Measurements from ENCODE around the gene SMAD7. TPM values are rescaled to one million over a fixed set of nuclear protein-coding genes. Genes with fewer than 3 reads are reported as not detected.

The SMAD7 gene
- total and polyA plus RNA-seq, 10 of the 15 experiments (the other 5 are each of a cell fraction or from before 2014, with no cell fraction given), result 1.3 to 22.5 (median 8.0) TPM

DNA sequence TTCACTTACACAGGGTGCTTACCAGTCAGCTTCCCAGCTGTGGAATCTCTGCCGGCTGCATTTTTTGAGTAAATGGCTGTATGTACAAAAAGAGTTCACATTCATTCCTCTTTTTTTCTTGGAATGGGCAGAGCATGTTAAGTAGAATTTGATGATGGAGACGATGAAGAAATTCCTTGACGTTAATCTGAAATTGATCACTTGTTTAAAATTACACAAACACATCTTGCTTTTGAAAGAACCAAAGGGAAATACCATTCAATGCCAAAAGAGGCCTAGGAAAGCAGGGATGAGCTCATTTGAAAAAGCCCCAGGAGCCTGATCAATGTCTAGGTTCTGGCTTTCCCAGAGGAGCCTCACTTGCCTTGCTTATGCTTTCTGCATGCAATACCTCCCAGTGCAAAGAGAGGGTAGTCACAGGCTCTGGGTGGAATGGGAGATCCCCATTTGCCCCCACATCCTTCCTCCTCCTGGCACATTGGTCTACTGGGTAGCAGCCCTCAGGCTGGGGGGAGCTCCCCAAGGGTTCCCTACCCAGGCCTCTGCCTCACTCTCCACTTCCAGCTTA, 12.3 kb upstream of the SMAD7 start:
- H3K27me3 ChIP-seq (replicated peaks in 1 of 2; ENCODE audit: control insufficient read depth in 2 of 2, insufficient read depth in 2 of 2, low read length in 1 of 2), result peaks cover 0 to 3% of the 10 kb centered on the region in 2 experiments; a peak in 1 of 4 replicates
- SMC1A ChIA-PET (ENCODE audit: uncharacterized antibody, unreplicated experiment), result interaction anchor here (1.0 kb wide), 1 partner anchor 278 kb away, joined by 3 read pairs; no protein-coding TSS in a partner anchor
- H3K79me2 ChIP-seq (ENCODE audit: control insufficient read depth, insufficient read depth, low read length), result no peaks in the 10 kb centered on the region
- no peaks in the 10 kb centered on the region for H3K4me1 ChIP-seq (ENCODE audit: control insufficient read depth, insufficient read depth, low read length)
- H3K9me3 ChIP-seq (replicated peaks; ENCODE audit: control insufficient read depth, insufficient read depth, low read length), result no peaks in the 10 kb centered on the region; the same call in 2 of the 3 replicates
- POLR2A ChIA-PET, result no interaction called here
- FAIRE-seq, result no peak
- BruUV-seq (replicated peaks), result no TSS peak
- no peaks in the 10 kb centered on the region for H4K20me1 ChIP-seq (ENCODE audit: control insufficient read depth, insufficient read depth)
- CTCF ChIA-PET, result no interaction called here
- H3K9ac ChIP-seq (ENCODE audit: control insufficient read depth, insufficient read depth, low read length), result no peak overlapping the region
- no peak overlapping the region for H3K4me2 ChIP-seq (ENCODE audit: control insufficient read depth, insufficient read depth)
- peak; percentile 74 for ATAC-seq
- no peak overlapping the region for H3K27ac ChIP-seq (ENCODE audit: control insufficient read depth, insufficient read depth)
- TF ChIP-seq NRF1 (conservative IDR thresholded peaks at IDR 0.05; ENCODE audit: low read depth, low read length) (no peak), NBN (IDR thresholded peaks at IDR 0.05) (no peak), HSF1 (IDR thresholded peaks at IDR 0.05; ENCODE audit: low read depth, low read length) (no peak), SUZ12 (IDR thresholded peaks at IDR 0.05; ENCODE audit: unreplicated experiment) (no peak), ATF7 (IDR thresholded peaks at IDR 0.05; ENCODE audit: low read depth) (no peak), IRF4 (IDR thresholded peaks at IDR 0.05; ENCODE audit: low read depth, low read length) (no peak)
- DNase-seq (ENCODE audit: low read depth, low spot score), result no peak
- no peak overlapping the region for H3K4me3 ChIP-seq
- RAD21 ChIA-PET (ENCODE audit: unreplicated experiment), result interaction anchor here (0.9 kb wide), 1 partner anchor 186 kb away, joined by 3 read pairs; no protein-coding TSS in a partner anchor
- 84% methylated on average over 3 of the region's 3 CpGs for WGBS (ENCODE audit: insufficient coverage, insufficient replicate concordance, low lambda C conversion rate, missing lambda C conversion rate)
- no peaks in the 10 kb centered on the region for H3K36me3 ChIP-seq (ENCODE audit: control insufficient read depth in 2 of 2, insufficient read depth in 2 of 2, low read length in 1 of 2)
- intact Hi-C loops (cut with micrococcal nuclease; ENCODE audit: unreplicated experiment), result no loop called here
- no peak overlapping the region for H2AFZ ChIP-seq (ENCODE audit: control insufficient read depth, low read depth, low read length)
- in situ Hi-C loops (cut with MboI), result no loop called here
